Measurements from ENCODE around the gene ARID3A. TPM values are rescaled to one million over a fixed set of nuclear protein-coding genes. Genes with fewer than 3 reads are reported as not detected.

The ARID3A gene
- total RNA-seq, 2 experiments from 2014 or later, result 9.9 to 21.6 TPM

DNA sequence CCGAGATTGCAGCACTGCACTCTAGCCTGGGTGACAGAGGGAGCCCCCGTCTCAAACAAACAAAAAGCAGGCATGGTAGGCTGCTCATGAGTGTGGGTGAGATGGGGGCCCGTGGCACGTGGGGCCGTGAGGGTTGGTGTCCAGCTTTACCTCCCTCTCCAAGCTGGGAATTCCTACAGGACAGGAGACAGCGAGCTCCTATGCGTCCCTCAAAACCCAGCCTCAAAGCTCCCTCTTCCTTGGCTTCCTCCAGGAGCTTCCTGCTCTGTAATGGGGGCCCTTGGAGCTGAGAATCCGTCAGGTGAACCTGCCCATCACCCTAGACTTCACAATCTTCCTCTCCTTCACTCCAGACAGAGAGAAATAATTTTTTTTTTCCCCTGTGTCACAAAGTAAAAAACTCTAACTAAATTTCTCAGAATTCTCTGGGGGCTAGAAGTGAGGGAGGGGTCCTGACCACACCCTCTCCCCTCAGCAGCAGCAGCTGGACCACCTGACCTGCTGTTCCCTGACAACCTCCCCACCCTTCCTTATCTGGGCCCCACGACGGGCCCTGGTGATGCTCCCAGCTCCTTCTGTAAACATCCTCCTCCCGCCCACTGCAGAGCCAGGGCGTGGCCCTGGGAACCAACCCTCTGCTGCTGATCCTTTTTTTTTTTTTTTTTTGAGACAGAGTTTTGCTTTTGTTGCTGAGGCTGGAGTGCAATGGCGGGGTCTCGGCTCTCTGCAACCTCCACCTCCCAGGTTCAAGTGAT is 36.2 kb downstream of the ARID3A start:
- DNase-seq (ENCODE audit: low spot score), result no peak
- CTCF ChIA-PET (ENCODE audit: unreplicated experiment), result no interaction called here
- H3K9me2 ChIP-seq (ENCODE audit: insufficient read depth, low read length), result no peaks in the 10 kb centered on the region
- TF ChIP-seq, protein P1, sequence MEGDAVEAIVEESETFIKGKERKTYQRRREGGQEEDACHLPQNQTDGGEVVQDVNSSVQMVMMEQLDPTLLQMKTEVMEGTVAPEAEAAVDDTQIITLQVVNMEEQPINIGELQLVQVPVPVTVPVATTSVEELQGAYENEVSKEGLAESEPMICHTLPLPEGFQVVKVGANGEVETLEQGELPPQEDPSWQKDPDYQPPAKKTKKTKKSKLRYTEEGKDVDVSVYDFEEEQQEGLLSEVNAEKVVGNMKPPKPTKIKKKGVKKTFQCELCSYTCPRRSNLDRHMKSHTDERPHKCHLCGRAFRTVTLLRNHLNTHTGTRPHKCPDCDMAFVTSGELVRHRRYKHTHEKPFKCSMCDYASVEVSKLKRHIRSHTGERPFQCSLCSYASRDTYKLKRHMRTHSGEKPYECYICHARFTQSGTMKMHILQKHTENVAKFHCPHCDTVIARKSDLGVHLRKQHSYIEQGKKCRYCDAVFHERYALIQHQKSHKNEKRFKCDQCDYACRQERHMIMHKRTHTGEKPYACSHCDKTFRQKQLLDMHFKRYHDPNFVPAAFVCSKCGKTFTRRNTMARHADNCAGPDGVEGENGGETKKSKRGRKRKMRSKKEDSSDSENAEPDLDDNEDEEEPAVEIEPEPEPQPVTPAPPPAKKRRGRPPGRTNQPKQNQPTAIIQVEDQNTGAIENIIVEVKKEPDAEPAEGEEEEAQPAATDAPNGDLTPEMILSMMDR (conservative IDR thresholded peaks at IDR 0.05; ENCODE audit: low read length), result no peak
- no peak for TF ChIP-seq EZH2phosphoT487 (IDR thresholded peaks at IDR 0.05; ENCODE audit: borderline replicate concordance, low read depth, low read length)
- H3K79me2 ChIP-seq (ENCODE audit: insufficient read depth, low read depth, low read length), result no peaks in the 10 kb centered on the region
- 0 out of 2 replicates have a peak, but pooled peaks cover 4% of the 10 kb centered on the region for H3K9me3 ChIP-seq (ENCODE audit: low read length)
- no peaks in the 10 kb centered on the region for H3K4me1 ChIP-seq (ENCODE audit: insufficient read depth, low read length, poor library complexity, severe bottlenecking)
- H2AFZ ChIP-seq (ENCODE audit: low read length), result no peak overlapping the region
- H3K27ac ChIP-seq (ENCODE audit: low read depth, low read length, poor library complexity, severe bottlenecking), result no peak overlapping the region
- no peaks in the 10 kb centered on the region for H4K20me1 ChIP-seq (ENCODE audit: insufficient read depth, low read length)
- intact Hi-C loops (cut with micrococcal nuclease; ENCODE audit: unreplicated experiment), result no loop called here
- H3K4me3 ChIP-seq (ENCODE audit: low read depth, low read length, poor library complexity, severe bottlenecking), result no peak overlapping the region
- no TSS peak for BruUV-seq (replicated peaks)
- H3K4me2 ChIP-seq (ENCODE audit: low read length), result no peak overlapping the region
- POLR2A ChIA-PET, result interaction anchor here (0.6 kb wide), 1 partner anchor 212 kb away, joined by 4 read pairs; no protein-coding TSS in a partner anchor
- H3K36me3 ChIP-seq (ENCODE audit: insufficient read depth, low read length), result peaks cover 8% of the 10 kb centered on the region; the same call in 1 of the 2 replicates

DNA sequence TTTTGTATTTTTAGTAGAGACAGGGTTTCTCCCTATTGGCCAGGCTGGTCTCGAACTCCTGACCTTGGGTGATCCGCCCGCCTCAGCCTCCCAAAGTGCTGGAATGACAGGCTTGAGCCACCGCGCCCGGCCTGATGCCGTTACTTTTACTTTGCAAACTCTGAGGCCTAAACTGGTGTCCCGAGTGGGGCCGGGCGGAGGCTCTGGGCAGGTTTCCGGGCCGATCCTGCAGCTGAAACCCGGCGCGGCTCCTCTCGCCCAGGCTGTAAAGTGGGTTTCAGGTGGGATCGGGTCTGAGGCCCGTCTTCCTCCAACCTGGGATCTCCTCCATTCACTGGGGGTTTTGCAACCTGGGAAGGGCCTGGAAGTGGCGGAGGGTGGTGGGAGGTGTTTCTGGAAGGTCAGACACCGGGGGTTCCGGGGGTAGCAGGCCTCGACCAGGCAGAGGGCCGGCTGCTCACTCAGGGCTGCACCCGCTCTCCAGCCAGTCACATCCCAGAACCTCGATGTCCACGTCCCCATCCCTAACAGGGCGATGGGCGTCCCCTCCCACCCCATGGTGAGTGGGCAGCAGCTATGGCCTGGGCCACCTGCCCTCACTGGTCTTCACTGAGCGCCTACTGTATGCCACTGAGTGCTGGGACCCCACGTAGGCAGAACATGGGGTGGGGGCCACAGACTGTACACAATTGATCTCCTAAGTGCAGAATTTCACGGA is 37.0 kb downstream of the ARID3A start:
- TF ChIP-seq, protein P1 (conservative IDR thresholded peaks at IDR 0.05; ENCODE audit: low read length), result no peak
- Histone ChIP-seq H3K4me3 (ENCODE audit: low read depth, low read length, poor library complexity, severe bottlenecking) (no peak overlapping the region), H3K36me3 (ENCODE audit: insufficient read depth, low read length) (peaks cover 8% of the 10 kb centered on the region; the same call in 1 of the 2 replicates), H4K20me1 (ENCODE audit: insufficient read depth, low read length) (no peaks in the 10 kb centered on the region), H3K4me1 (ENCODE audit: insufficient read depth, low read length, poor library complexity, severe bottlenecking) (no peaks in the 10 kb centered on the region), H3K9me2 (ENCODE audit: insufficient read depth, low read length) (no peaks in the 10 kb centered on the region), H3K9me3 (ENCODE audit: low read length) (0 out of 2 replicates have a peak, but pooled peaks cover 4% of the 10 kb centered on the region), H3K4me2 (ENCODE audit: low read length) (no peak overlapping the region), H3K79me2 (ENCODE audit: insufficient read depth, low read depth, low read length) (no peaks in the 10 kb centered on the region), H3K27ac (ENCODE audit: low read depth, low read length, poor library complexity, severe bottlenecking) (no peak overlapping the region), H2AFZ (ENCODE audit: low read length) (no peak overlapping the region)
- BruUV-seq (replicated peaks), result no TSS peak
- ChIA-PET POLR2A (interaction anchor here (0.6 kb wide), 1 partner anchor 213 kb away, joined by 4 read pairs; no protein-coding TSS in a partner anchor), CTCF (ENCODE audit: unreplicated experiment) (no interaction called here)
- intact Hi-C loops (cut with micrococcal nuclease; ENCODE audit: unreplicated experiment), result no loop called here
- no peak for DNase-seq (ENCODE audit: low spot score)
